ENCODE measurements around the gene LINC00632.
A peak's percentile ranks its signal among the peaks of the same experiment; 100 is the strongest.

LINC00632 gene

GRCh38 chrX:140766024-140766611 is 56.6 kb downstream of the LINC00632 start:
- DNase-seq: peak; percentile 10

- DNase-seq: no peak
Observed at GRCh38 chrX:140767646-140768045, 58.1 kb downstream of the LINC00632 start.

DNA sequence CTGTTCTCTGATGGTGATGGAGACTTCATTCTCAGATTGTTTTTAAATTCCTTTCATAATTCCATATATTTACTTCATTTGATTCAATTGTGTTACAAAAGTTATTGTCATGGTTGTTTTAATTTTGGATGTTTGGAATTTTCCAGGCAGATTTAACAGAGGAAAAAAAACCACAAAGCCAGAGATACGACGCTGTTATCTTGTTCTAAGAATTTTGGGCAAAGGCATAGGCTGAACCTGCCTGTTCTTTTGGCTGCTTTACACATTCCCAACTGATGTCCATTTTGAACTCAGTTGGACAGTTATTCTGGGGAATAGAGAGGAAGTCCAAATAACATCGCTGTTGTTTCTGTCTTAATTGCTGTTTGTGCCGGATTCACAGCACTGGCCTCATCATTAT is 65.7 kb downstream of the LINC00632 start:
- DNase-seq: no peak

DNA sequence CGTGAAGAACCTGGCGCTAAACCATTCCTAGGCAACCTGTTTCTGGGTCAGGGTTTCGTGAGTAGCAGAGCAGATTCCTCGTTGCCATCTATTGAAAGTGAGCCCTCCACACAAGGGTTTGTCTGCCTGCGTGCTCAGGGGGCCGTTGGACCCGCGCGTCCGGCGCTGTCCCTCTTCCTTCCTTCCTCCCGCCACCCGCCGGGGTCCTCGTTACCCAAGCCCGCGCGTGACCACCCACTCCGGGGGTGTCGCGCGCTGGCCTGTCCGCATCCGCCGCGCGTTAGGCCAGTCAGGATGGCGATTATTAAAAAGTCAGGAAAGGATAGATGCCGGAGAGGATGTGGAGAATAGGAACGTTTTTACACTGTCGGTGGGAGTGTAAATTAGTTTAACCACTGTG is 66.8 kb downstream of the LINC00632 start:
- no peak for DNase-seq

GRCh38 chrX:140794642-140795041 is 85.1 kb downstream of the LINC00632 start:
- DNase-seq: no peak

DNA sequence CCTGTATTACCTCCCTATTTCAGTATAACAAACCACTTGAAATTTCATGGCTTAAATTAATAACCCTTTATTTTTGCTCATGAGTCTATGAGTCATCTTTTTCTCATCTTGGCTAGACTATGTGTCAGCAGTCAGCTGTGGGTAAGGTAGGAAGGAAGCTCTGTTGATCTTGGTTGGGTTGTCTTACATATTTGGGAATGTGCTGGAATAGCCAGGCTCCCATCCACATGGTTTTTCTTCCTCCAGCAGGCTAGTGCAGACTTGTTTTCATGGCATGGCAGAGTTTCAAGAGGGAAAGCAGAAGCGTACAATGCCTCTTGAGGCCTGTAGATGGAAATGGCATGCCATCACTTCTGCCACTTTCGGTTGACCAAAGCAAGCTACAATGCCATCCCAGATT is 89.7 kb downstream of the LINC00632 start:
- no peak for DNase-seq

DNA sequence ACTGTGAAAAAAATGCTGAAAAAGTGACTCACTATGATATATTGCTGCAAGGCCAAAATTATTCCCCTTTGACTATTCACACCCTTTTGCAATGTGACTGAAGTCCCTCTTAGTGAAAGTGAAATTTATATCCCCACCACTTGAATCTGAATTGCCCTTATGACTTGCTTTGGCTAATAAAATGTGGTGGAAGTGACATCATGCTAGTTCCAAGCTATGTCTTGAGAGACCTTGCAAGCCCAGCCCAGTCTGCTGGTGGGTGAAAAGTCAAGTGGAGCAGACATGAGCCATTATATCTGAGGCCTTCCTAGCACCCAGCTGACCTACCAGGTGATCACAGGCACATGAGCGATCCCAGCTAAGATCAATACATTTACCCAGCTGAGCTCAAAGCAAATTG is 94.7 kb downstream of the LINC00632 start:
- DNase-seq: no peak

- DNase-seq: no peak
Observed at GRCh38 chrX:140815868-140816267, 106.3 kb downstream of the LINC00632 start.

DNA sequence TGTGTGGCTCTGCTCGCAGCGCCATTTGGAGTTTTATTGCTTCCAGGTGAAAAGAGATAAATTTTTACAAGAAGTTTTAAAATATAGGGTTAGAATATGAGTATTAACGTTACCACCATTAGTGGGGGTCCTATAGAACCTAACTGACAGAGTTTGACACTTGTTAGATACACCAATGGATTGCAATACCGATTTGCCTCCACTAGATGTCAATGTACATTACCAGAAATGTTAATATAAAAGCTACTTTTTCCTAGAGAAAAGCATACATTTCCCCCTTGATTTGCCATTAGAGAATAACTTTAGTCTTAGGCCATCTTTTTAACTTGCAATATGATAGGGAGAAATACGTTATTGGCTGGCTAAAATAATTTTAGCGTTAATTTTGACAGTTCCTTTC is 108.4 kb downstream of the LINC00632 start:
- no peak for DNase-seq

GRCh38 chrX:140821280-140821679 is 111.7 kb downstream of the LINC00632 start:
- DNase-seq: no peak

GRCh38 chrX:140822184-140822583 is 112.6 kb downstream of the LINC00632 start:
- no peak for DNase-seq

GRCh38 chrX:140822861-140823260 is 113.3 kb downstream of the LINC00632 start:
- DNase-seq: no peak

- DNase-seq: no peak
Observed at GRCh38 chrX:140836874-140837273, 127.3 kb downstream of the LINC00632 start.
